ENCODE measurements around the gene TEX10. TPM values are rescaled to one million over a fixed set of nuclear protein-coding genes. Genes with fewer than 3 reads are reported as not detected.

Gene TEX10
- total and polyA plus RNA-seq, 2 donors (not counting 3 experiments of a cell fraction or from before 2014, with no cell fraction given): 13.6 to 21.2 TPM

DNA sequence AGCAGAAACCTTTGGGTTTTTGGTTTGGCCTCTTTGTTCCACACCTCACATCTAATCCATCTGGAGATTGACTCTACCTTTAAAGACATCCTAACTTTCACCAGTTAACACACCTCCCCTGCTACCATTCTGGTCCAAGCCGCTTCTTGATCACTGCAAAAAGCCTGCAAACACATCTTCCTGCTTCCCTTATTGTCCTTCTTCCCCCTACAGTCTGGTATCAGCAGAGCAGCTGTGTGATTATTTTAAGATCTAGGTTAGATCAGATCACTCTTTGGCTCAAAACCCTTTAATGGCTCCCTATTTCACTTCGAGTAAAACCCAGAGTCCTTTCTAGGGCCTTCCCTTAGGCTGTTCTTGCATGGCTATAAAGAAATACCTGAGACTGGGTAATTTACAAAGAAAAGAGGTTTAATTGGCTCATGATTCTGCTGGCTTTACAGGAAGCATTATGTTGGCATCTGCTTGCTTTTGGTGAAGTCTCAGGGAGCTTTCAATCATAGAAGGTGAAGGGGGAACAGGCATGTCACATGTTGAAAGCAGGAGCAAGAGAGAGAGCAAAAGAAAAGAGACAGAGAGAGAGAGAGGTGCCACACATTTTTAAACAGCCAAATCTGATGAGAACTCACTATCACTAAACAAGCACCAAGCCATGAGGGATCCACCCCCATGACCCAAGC, 1.5 kb upstream of the TEX10 start:
- DNase-seq (ENCODE audit: low read depth, low spot score) (no peak), FAIRE-seq (no peak)
- TF ChIP-seq EZH2 (IDR thresholded peaks at IDR 0.05; ENCODE audit: borderline replicate concordance, low read depth, low read length, severe bottlenecking): no peak
- no peak for TF ChIP-seq POLR2AphosphoS5 (IDR thresholded peaks at IDR 0.05; ENCODE audit: insufficient read depth, low read depth, low read length)
- TF ChIP-seq, protein P1, sequence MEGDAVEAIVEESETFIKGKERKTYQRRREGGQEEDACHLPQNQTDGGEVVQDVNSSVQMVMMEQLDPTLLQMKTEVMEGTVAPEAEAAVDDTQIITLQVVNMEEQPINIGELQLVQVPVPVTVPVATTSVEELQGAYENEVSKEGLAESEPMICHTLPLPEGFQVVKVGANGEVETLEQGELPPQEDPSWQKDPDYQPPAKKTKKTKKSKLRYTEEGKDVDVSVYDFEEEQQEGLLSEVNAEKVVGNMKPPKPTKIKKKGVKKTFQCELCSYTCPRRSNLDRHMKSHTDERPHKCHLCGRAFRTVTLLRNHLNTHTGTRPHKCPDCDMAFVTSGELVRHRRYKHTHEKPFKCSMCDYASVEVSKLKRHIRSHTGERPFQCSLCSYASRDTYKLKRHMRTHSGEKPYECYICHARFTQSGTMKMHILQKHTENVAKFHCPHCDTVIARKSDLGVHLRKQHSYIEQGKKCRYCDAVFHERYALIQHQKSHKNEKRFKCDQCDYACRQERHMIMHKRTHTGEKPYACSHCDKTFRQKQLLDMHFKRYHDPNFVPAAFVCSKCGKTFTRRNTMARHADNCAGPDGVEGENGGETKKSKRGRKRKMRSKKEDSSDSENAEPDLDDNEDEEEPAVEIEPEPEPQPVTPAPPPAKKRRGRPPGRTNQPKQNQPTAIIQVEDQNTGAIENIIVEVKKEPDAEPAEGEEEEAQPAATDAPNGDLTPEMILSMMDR (IDR thresholded peaks at IDR 0.05; ENCODE audit: extremely low read depth in 1 of 2, insufficient read depth in 1 of 2, low read depth in 1 of 2, low read length in 2 of 2): no peak
- no peak for TF ChIP-seq GATA2 (IDR thresholded peaks at IDR 0.05; ENCODE audit: insufficient read depth, insufficient read length, low read depth, low read length)
- no peak for TF ChIP-seq JUN (IDR thresholded peaks at IDR 0.05; ENCODE audit: borderline replicate concordance, insufficient read depth, insufficient read length, low read depth)
- Histone ChIP-seq H3K4me3 (replicated peaks in 1 of 3; ENCODE audit: insufficient read depth in 1 of 3, low read depth in 1 of 3, low read length in 3 of 3) (no peak overlapping the region), H3K27me3 (ENCODE audit: control insufficient read depth in 2 of 2, insufficient read depth in 2 of 2, low read length in 2 of 2) (no peaks in the 10 kb centered on the region), H3K79me2 (ENCODE audit: control insufficient read depth, insufficient read depth, low read length) (peaks cover 32% of the 10 kb centered on the region), H3K9me3 (replicated peaks; ENCODE audit: control insufficient read depth, insufficient read depth, low read length) (no peaks in the 10 kb centered on the region), H3K36me3 (ENCODE audit: control insufficient read depth in 2 of 2, extremely low read depth in 1 of 2, insufficient read depth in 2 of 2, low read length in 2 of 2) (no peaks in the 10 kb centered on the region), H3K4me2 (ENCODE audit: insufficient read depth, low read length) (no peak overlapping the region), H3K9ac (replicated peaks; ENCODE audit: extremely low read depth, insufficient read depth, low read length) (no peak overlapping the region), H2AFZ (ENCODE audit: low read depth, low read length) (no peak overlapping the region), H3K9me1 (replicated peaks; ENCODE audit: control insufficient read depth, extremely low read depth, insufficient read depth, low read length) (no peaks in the 10 kb centered on the region), H3K27ac (ENCODE audit: insufficient read depth, low read depth, low read length) (no peak overlapping the region), H3K4me1 (ENCODE audit: control insufficient read depth, extremely low read depth, insufficient read depth, low read length) (peaks cover 10% of the 10 kb centered on the region), H4K20me1 (replicated peaks; ENCODE audit: control insufficient read depth, extremely low read depth, insufficient read depth, low read length) (peaks cover 2% of the 10 kb centered on the region)
- ChIA-PET CTCF (interaction anchor here (0.9 to 3.5 kb wide), 5 partner anchors 11 to 958 kb away, joined by 3 to 30 read pairs (median 6); partner anchors contain the start of gene MSANTD3), POLR2A (no interaction called here)
- intact Hi-C loops (cut with micrococcal nuclease) (no loop called here), dilution Hi-C loops (cut with MboI; ENCODE audit: extremely low pct_ligation_motif_present, low sequenced_read_pairs) (no loop called here)
- BruUV-seq (replicated peaks): no TSS peak
